ENCODE results near the gene TGFBR3. TPM values are rescaled to one million over a fixed set of nuclear protein-coding genes. Genes with fewer than 3 reads are reported as not detected.

TGFBR3 gene
- total and polyA plus RNA-seq, 9 of the 15 experiments (the other 6 are each of a cell fraction or from before 2014, with no cell fraction given): 3.6 to 32.4 (median 15.6) TPM

GRCh38 chr1:91778964-91779363 lies 107.0 kb downstream of the TGFBR3 start (continued):
- TF ChIP-seq, protein P1, sequence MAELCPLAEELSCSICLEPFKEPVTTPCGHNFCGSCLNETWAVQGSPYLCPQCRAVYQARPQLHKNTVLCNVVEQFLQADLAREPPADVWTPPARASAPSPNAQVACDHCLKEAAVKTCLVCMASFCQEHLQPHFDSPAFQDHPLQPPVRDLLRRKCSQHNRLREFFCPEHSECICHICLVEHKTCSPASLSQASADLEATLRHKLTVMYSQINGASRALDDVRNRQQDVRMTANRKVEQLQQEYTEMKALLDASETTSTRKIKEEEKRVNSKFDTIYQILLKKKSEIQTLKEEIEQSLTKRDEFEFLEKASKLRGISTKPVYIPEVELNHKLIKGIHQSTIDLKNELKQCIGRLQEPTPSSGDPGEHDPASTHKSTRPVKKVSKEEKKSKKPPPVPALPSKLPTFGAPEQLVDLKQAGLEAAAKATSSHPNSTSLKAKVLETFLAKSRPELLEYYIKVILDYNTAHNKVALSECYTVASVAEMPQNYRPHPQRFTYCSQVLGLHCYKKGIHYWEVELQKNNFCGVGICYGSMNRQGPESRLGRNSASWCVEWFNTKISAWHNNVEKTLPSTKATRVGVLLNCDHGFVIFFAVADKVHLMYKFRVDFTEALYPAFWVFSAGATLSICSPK (IDR thresholded peaks at IDR 0.05; ENCODE audit: borderline replicate concordance): no peak
- TF ChIP-seq HMG20B (CRISPR knock-in tag; IDR thresholded peaks at IDR 0.05) (no peak), ELK1 (CRISPR knock-in tag; IDR thresholded peaks at IDR 0.05) (no peak), GABPB2 (CRISPR knock-in tag; conservative IDR thresholded peaks at IDR 0.05) (no peak), HDAC1 (IDR thresholded peaks at IDR 0.05) (no peak)
- TF ChIP-seq, protein P2, sequence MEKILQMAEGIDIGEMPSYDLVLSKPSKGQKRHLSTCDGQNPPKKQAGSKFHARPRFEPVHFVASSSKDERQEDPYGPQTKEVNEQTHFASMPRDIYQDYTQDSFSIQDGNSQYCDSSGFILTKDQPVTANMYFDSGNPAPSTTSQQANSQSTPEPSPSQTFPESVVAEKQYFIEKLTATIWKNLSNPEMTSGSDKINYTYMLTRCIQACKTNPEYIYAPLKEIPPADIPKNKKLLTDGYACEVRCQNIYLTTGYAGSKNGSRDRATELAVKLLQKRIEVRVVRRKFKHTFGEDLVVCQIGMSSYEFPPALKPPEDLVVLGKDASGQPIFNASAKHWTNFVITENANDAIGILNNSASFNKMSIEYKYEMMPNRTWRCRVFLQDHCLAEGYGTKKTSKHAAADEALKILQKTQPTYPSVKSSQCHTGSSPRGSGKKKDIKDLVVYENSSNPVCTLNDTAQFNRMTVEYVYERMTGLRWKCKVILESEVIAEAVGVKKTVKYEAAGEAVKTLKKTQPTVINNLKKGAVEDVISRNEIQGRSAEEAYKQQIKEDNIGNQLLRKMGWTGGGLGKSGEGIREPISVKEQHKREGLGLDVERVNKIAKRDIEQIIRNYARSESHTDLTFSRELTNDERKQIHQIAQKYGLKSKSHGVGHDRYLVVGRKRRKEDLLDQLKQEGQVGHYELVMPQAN (IDR thresholded peaks at IDR 0.05; ENCODE audit: borderline replicate concordance): no peak
